Thoracic aorta (tissue), 2 donors: ENCODE results near the gene DYNC1I1. TPM values are rescaled to one million over a fixed set of nuclear protein-coding genes. Genes with fewer than 3 reads are reported as not detected.

ENCODE experiments used
- ATAC-seq: fragments of 150-250 bp; one replicate; pipeline ENCODE4 v1.8.0; 2017; ENCODE audit warnings: low read depth; ENCODE audit not compliant: insufficient number of reproducible peaks, low FRiP score
- DNase-seq: peaks from one replicate; pipeline ENCODE4 v3.0.0-alpha.2; 2020; ENCODE audit warnings: low spot score
- H3K27ac ChIP-seq, 2 donors: fragments of 200-600 bp; sonication (generic); 1 replicate in 1 of 2; 2 replicates in 1 of 2; pipeline ENCODE4 v1.5.1; 2016; ENCODE audit warnings: mild to moderate bottlenecking in 2 of 2, moderate library complexity in 2 of 2
- H3K27me3 ChIP-seq: fragments of 200-600 bp; sonication (generic); replicated peaks from 2 replicates; pipeline ENCODE4 v1.6.0; 2016; ENCODE audit warnings: mild to moderate bottlenecking; ENCODE audit not compliant: insufficient read depth
- H3K36me3 ChIP-seq: fragments of 200-600 bp; sonication (generic); one replicate; pipeline ENCODE4 v1.5.1; 2016
- H3K4me1 ChIP-seq, 2 donors: fragments of 200-600 bp; sonication (generic); 1 replicate in 1 of 2; 2 replicates in 1 of 2; pipeline versions ENCODE4 v1.5.1 to v1.6.0; 2016; ENCODE audit warnings: low read depth in 2 of 2, mild to moderate bottlenecking in 1 of 2; ENCODE audit not compliant: control insufficient read depth in 1 of 2
- H3K4me3 ChIP-seq: fragments of 200-600 bp; sonication (generic); 2 replicates; pipeline ENCODE4 v1.5.1; 2016; ENCODE audit warnings: mild to moderate bottlenecking
- H3K9me3 ChIP-seq: fragments of 200-600 bp; sonication (generic); 2 replicates; pipeline ENCODE4 v1.5.1; 2016
- total RNA-seq, 2 donors: library from RNA; depleted of rRNA; stranded (reverse); fragments of >200 nt; gene quantifications; one replicate each; pipeline versions ENCODE4 v1.1.0 to v1.2.3, GENCODE V29; 2016
- TF ChIP-seq, protein P1 (sequence below): fragments of 200-600 bp; sonication (generic); IDR thresholded peaks from one replicate; pipeline ENCODE4 v1.5.1; 2019; ENCODE audit warnings: antibody characterized with exemption

DYNC1I1 gene
- total RNA-seq, 2 donors from 2014 or later, result 24.6 to 69.1 TPM

DNA sequence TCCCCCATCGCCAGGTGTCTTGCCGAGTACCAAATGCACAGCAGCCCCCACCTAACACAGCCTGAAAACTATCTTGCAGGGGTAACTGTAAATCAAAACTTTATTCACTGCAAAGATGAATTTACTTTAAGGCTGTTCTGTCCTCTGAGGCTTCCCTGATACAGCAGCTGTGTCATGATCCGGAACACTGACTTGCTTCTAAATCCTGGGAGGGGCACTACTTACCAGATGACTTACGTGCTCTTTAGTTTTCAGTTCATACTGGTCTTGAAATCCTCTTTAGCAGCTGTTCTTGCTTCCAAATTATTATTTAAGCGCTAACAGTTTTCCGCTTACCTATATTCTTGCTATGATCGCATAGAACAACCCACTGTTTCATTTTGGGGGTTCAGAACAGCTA, 4.9 kb downstream of the DYNC1I1 start:
- no peak overlapping the region for H3K4me3 ChIP-seq
- no peak overlapping the region for H3K27ac ChIP-seq
- ATAC-seq (no peak), DNase-seq (no peak)
- TF ChIP-seq, protein P1, sequence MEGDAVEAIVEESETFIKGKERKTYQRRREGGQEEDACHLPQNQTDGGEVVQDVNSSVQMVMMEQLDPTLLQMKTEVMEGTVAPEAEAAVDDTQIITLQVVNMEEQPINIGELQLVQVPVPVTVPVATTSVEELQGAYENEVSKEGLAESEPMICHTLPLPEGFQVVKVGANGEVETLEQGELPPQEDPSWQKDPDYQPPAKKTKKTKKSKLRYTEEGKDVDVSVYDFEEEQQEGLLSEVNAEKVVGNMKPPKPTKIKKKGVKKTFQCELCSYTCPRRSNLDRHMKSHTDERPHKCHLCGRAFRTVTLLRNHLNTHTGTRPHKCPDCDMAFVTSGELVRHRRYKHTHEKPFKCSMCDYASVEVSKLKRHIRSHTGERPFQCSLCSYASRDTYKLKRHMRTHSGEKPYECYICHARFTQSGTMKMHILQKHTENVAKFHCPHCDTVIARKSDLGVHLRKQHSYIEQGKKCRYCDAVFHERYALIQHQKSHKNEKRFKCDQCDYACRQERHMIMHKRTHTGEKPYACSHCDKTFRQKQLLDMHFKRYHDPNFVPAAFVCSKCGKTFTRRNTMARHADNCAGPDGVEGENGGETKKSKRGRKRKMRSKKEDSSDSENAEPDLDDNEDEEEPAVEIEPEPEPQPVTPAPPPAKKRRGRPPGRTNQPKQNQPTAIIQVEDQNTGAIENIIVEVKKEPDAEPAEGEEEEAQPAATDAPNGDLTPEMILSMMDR, result no peak
- H3K36me3 ChIP-seq, result no peaks in the 10 kb centered on the region
- H3K27me3 ChIP-seq, result no peaks in the 10 kb centered on the region
- no peaks in the 10 kb centered on the region for H3K9me3 ChIP-seq
- peaks cover 11 to 49% of the 10 kb centered on the region in 2 donors for H3K4me1 ChIP-seq

DNA sequence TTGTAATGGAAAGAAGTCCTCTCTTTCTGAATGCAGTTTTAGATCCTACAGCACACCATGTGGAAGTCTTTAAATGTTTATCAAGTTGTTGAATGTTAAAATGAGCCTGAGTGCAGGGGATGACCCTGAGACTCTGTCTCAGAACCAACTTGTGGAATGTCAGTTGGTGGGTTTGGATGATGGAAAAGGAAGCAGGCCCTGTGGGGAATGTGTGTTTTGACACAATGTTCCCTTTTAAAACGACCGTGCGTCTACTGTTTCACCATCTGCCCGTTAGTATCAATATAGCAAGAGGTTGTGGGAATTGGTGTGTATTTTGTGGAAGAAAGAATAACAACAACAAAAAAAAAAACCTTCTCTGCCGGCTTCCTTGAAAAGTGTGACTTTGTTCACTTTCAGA, 8.3 kb downstream of the DYNC1I1 start:
- no peak overlapping the region for H3K4me3 ChIP-seq
- peaks cover 14 to 51% of the 10 kb centered on the region in 2 donors for H3K4me1 ChIP-seq
- TF ChIP-seq, protein P1, result no peak
- no peaks in the 10 kb centered on the region for H3K36me3 ChIP-seq
- DNase-seq, result no peak
- ATAC-seq, result no peak
- no peaks in the 10 kb centered on the region for H3K9me3 ChIP-seq
- peak overlapping the region in 1 of 2 donors; percentile 47 for H3K27ac ChIP-seq
- no peaks in the 10 kb centered on the region for H3K27me3 ChIP-seq

DNA sequence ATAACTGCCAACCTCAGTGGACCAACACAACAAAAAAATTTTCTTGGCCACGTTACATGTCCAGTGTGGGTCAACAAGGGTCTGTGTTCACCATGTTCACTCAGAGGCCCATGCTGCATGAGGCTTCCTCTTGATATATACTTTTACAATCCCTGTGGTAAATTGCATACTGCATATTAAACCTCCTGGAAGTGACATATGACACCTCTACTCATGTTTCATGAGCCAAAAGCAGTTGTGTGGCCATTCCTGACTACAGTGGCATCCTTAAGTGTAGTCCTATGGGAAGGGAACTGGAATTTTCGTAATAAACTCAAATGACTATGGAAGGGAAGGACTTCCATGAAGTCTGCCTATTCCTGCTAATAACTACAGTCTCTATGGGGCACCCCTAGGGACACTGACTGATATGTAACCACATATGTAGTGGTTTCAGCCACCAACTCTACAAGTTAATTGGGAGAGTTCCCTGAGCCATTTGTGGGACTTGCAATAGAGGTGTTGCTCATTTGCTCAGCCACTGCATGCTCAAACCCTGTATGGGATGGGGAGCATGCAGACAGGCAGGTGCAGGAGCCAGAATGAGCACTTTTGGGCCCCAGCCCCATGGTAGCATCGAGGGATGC, 9.7 kb downstream of the DYNC1I1 start:
- ATAC-seq (no peak), DNase-seq (no peak)
- no peaks in the 10 kb centered on the region for H3K9me3 ChIP-seq
- no peaks in the 10 kb centered on the region for H3K36me3 ChIP-seq
- TF ChIP-seq, protein P1, result no peak
- H3K27me3 ChIP-seq, result no peaks in the 10 kb centered on the region
- H3K4me3 ChIP-seq, result no peak overlapping the region
- H3K27ac ChIP-seq, result no peak overlapping the region
- peaks cover 14 to 44% of the 10 kb centered on the region in 2 donors for H3K4me1 ChIP-seq

DNA sequence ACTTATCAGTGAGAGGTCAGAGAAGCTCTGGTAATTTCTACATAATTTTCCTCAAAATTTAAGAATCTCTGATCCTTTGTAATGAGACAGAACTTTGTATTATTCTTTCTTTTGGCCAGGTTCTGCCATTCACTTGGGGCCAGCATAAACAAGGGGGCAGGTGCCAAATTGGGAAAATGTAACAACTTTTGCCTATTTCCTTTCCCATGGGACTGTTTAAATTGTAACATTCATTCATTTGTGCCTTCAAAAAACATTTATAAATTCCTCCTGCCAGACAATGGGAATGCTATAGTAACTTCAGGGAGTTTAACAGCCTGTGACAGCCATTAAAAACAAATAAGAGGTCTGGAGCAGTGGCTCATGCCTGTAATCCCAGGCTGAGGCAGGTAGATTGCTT, 12.4 kb downstream of the DYNC1I1 start:
- TF ChIP-seq, protein P1, result no peak
- no peaks in the 10 kb centered on the region for H3K27me3 ChIP-seq
- H3K4me3 ChIP-seq, result no peak overlapping the region
- no peaks in the 10 kb centered on the region for H3K36me3 ChIP-seq
- peak overlapping the region; percentile 48 to 59 for H3K27ac ChIP-seq
- peaks cover 14 to 40% of the 10 kb centered on the region in 2 donors for H3K4me1 ChIP-seq
- no peak for DNase-seq
- H3K9me3 ChIP-seq, result no peaks in the 10 kb centered on the region
- ATAC-seq, result no peak

DNA sequence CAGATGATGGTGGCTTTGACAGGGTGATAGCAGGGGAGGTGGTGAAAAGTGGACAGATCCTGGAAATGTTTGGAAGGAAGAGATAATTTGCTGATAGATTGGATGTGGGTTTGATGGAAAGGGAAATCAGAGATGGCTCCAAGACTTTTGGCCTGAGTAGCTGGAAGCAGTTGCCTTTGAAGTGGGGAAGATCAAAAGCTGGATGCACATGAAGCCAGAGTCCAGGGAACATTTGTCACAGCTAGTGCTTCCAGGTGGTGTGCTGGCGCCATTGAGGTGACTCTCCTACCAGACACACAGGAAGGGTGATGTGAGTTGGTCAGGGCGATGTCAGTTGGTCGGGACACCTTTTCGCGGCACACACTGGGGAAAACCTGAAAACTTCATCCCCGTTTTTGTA, 15.9 kb downstream of the DYNC1I1 start:
- TF ChIP-seq, protein P1, result no peak
- Histone ChIP-seq H3K36me3 (no peaks in the 10 kb centered on the region), H3K9me3 (no peaks in the 10 kb centered on the region), H3K27ac (no peak overlapping the region), H3K4me1 (peaks cover 10 to 28% of the 10 kb centered on the region in 2 donors), H3K27me3 (no peaks in the 10 kb centered on the region), H3K4me3 (no peak overlapping the region)
- DNase-seq (no peak), ATAC-seq (no peak)
